ENCODE data around the gene MOB1A. TPM values are rescaled to one million over a fixed set of nuclear protein-coding genes. Genes with fewer than 3 reads are reported as not detected.

The MOB1A gene
- total RNA-seq, 1 experiment from 2014 or later: 116 TPM

DNA sequence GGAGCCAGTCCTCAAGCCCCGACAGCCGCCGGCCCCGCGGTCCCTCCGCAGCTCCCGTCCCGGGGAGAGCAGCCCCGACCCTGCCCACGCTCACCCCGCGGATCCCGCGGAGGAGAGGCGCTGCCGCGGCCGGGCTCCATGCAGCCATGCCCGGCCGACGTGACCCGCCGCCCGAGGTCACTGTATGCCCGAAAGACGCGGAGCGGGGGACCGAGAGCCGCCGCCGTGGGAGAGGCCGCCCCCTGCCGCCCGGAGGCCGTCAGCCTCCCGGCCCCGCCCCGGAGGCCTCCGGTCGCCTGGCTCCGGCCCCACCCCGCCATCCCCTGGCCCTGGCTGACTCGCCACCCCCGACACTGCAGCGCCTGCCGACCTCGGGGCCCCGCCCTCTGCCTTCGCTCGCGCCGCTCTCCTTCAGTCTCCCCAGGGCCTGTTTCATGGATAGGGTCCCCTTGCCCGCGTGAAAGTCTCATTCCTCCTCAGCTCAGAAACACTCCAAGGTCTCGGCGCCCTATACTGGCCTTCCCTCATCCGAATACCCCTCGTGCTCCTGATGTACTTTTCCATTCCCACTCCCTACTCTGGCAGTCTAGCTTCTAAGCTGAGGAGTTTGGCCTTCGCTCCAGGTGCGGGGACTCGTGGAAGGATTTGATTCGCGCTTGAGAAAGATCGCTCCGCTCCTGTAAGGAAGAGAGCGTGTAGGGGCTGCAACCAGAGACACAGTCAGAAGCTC, 30.8 kb downstream of the MOB1A start, which contains the start of gene BOLA3:
Gene BOLA3, minus strand, starts transcription at position 186 of the 730 bp plus-strand sequence. Its CDS starts 38 bp downstream, at position 148.
- Histone ChIP-seq H3K9me3 (ENCODE audit: low read depth, low read length, poor library complexity, severe bottlenecking) (no peaks in the 10 kb centered on the region), H3K36me3 (ENCODE audit: insufficient read depth, low read length, poor library complexity, severe bottlenecking) (peaks cover 12% of the 10 kb centered on the region), H3K4me3 (ENCODE audit: low read depth, low read length, poor library complexity, severe bottlenecking) (peak within 1 kb of the TSS; percentile 97), H3K27ac (ENCODE audit: low read depth, low read length, poor library complexity, severe bottlenecking) (peak within 1 kb of the TSS; percentile 83), H3K27me3 (replicated peaks; ENCODE audit: insufficient read depth, low read depth, low read length, poor library complexity) (no peaks in the 10 kb centered on the region), H3K4me1 (ENCODE audit: insufficient read depth, low read length, poor library complexity, severe bottlenecking) (peaks cover 11% of the 10 kb centered on the region)
- no TSS peak for BruUV-seq (replicated peaks)
- intact Hi-C loops (cut with micrococcal nuclease; ENCODE audit: unreplicated experiment): no loop called here
- POLR2A ChIA-PET (ENCODE audit: low non-redundant PET): no interaction called here
- TF ChIP-seq, protein P1, sequence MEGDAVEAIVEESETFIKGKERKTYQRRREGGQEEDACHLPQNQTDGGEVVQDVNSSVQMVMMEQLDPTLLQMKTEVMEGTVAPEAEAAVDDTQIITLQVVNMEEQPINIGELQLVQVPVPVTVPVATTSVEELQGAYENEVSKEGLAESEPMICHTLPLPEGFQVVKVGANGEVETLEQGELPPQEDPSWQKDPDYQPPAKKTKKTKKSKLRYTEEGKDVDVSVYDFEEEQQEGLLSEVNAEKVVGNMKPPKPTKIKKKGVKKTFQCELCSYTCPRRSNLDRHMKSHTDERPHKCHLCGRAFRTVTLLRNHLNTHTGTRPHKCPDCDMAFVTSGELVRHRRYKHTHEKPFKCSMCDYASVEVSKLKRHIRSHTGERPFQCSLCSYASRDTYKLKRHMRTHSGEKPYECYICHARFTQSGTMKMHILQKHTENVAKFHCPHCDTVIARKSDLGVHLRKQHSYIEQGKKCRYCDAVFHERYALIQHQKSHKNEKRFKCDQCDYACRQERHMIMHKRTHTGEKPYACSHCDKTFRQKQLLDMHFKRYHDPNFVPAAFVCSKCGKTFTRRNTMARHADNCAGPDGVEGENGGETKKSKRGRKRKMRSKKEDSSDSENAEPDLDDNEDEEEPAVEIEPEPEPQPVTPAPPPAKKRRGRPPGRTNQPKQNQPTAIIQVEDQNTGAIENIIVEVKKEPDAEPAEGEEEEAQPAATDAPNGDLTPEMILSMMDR (conservative IDR thresholded peaks at IDR 0.05; ENCODE audit: low read depth, low read length): peak; percentile 57
- TF ChIP-seq EZH2 (IDR thresholded peaks at IDR 0.05; ENCODE audit: borderline replicate concordance, low read depth, low read length, poor library complexity, severe bottlenecking): no peak
- peak; percentile 75 for DNase-seq (ENCODE audit: low spot score)
- CTCF ChIA-PET: interaction anchor here (0.6 kb wide), 1 partner anchor 326 kb away, joined by 3 read pairs; no protein-coding TSS in a partner anchor

DNA sequence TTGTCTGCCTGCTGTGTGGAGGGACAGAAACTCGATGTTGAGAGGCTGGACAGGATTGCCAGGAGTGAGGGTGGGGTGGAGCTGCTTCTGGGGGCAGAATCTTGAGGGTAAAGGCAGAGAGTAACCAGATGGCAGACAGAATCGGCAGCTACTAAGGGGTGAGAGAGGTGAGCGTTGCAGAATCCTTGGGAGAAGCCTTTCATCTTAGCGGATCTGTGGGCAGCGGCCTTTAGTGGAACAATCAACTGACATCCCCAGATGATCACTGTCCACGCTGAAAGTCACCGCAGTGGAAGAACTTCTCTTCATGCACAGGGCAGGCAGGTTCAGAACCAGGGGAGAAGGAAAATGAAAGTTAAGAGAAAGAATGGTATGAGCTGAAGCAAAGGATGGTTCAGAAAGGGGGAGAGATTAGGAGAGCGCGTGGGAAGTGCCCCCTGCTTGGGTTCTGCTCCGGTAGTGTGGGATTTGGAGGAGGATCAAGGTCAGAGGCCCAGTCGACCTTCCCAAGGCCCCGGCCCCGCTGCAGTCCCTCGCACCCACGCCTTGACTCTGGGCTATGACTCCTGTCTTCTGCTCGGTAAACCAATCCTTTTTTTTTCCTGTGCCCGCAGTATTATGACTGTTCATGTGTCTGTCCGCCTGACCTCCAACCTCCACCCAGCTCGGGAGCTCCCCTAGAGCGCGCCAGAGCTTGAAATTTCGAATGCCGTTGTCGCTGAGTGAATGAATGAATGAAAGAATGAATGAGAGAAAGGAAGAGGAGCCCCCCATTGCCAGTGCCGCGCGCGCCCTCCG, 31.6 kb downstream of the MOB1A start:
- peak overlapping the region; percentile 83 for H3K27ac ChIP-seq (ENCODE audit: low read depth, low read length, poor library complexity, severe bottlenecking)
- POLR2A ChIA-PET (ENCODE audit: low non-redundant PET): no interaction called here
- DNase-seq (ENCODE audit: low spot score): no peak

DNA sequence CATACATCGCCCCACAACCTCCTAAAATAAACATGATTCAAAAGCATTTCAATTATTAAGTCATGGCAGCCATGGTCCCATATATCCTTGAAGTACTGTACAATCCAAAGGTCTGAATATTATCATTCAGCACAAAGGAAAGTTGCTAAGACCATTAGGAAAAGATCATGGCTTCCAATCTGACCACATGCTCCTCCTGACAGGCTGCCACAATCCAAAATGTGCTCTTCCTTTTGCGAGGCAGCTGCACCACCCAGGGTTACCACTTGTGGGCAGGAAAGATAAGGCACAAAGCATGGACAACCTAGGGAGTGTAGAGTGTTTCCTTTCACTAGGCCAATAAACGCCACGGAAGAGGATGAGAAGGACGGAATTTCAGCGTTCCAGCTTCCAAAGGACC, 36.3 kb downstream of the MOB1A start:
- intact Hi-C loops (cut with micrococcal nuclease; ENCODE audit: unreplicated experiment): no loop called here
- no peaks in the 10 kb centered on the region for H3K9me3 ChIP-seq (ENCODE audit: low read depth, low read length, poor library complexity, severe bottlenecking)
- H3K4me3 ChIP-seq (ENCODE audit: low read depth, low read length, poor library complexity, severe bottlenecking): no peak overlapping the region
- CTCF ChIA-PET: no interaction called here
- TF ChIP-seq, protein P1 (conservative IDR thresholded peaks at IDR 0.05; ENCODE audit: low read depth, low read length): peak; percentile 39
- no peak for TF ChIP-seq EZH2 (IDR thresholded peaks at IDR 0.05; ENCODE audit: borderline replicate concordance, low read depth, low read length, poor library complexity, severe bottlenecking)
- no TSS peak for BruUV-seq (replicated peaks)
- POLR2A ChIA-PET (ENCODE audit: low non-redundant PET): interaction anchor here (0.7 kb wide), 1 partner anchor 22 kb away, joined by 3 read pairs; no protein-coding TSS in a partner anchor
- DNase-seq (ENCODE audit: low spot score): peak; percentile 52
- no peak overlapping the region for H3K27ac ChIP-seq (ENCODE audit: low read depth, low read length, poor library complexity, severe bottlenecking)
- peaks cover 6% of the 10 kb centered on the region for H3K4me1 ChIP-seq (ENCODE audit: insufficient read depth, low read length, poor library complexity, severe bottlenecking)
- no peaks in the 10 kb centered on the region for H3K27me3 ChIP-seq (replicated peaks; ENCODE audit: insufficient read depth, low read depth, low read length, poor library complexity)
- peaks cover 6% of the 10 kb centered on the region for H3K36me3 ChIP-seq (ENCODE audit: insufficient read depth, low read length, poor library complexity, severe bottlenecking)

More for the DNA sequence above, 31.6 kb downstream of the MOB1A start:
- TSS peak; percentile 58 for BruUV-seq (replicated peaks)
- peaks cover 11% of the 10 kb centered on the region for H3K4me1 ChIP-seq (ENCODE audit: insufficient read depth, low read length, poor library complexity, severe bottlenecking)
- no peaks in the 10 kb centered on the region for H3K27me3 ChIP-seq (replicated peaks; ENCODE audit: insufficient read depth, low read depth, low read length, poor library complexity)
- CTCF ChIA-PET: interaction anchor here (0.6 kb wide), 2 partner anchors 327 to 377 kb away, joined by 3 to 9 read pairs; no protein-coding TSS in a partner anchor
- peak overlapping the region; percentile 97 for H3K4me3 ChIP-seq (ENCODE audit: low read depth, low read length, poor library complexity, severe bottlenecking)
- H3K36me3 ChIP-seq (ENCODE audit: insufficient read depth, low read length, poor library complexity, severe bottlenecking): peaks cover 7% of the 10 kb centered on the region
- intact Hi-C loops (cut with micrococcal nuclease; ENCODE audit: unreplicated experiment): no loop called here
- H3K9me3 ChIP-seq (ENCODE audit: low read depth, low read length, poor library complexity, severe bottlenecking): no peaks in the 10 kb centered on the region
- TF ChIP-seq, protein P1 (conservative IDR thresholded peaks at IDR 0.05; ENCODE audit: low read depth, low read length): no peak
- no peak for TF ChIP-seq EZH2 (IDR thresholded peaks at IDR 0.05; ENCODE audit: borderline replicate concordance, low read depth, low read length, poor library complexity, severe bottlenecking)

Data from A673 (cell line).